GM12878 (cell line): ENCODE results near the gene IQCF2. TPM values are rescaled to one million over a fixed set of nuclear protein-coding genes. Genes with fewer than 3 reads are reported as not detected.

ENCODE experiments used
- ATAC-seq: fragments of 200-7000 bp; cut with Tn5 transposase; 3 replicates; pipeline ENCODE4 v1.9.1; 2020; ENCODE audit warnings: mild to moderate bottlenecking, moderate library complexity
- BruUV-seq: library from RNA; stranded (reverse); fragments of 400-500 nt; replicated peaks from 2 replicates; lab custom pipeline; 2021; lab: Mats Ljungman, UMichigan
- CTCF ChIA-PET: fragments of 300-600 bp; sonication (Branson Sonifier 250); formaldehyde crosslinking; extraction: SDS; loops from one replicate; lab custom pipeline; 2021; ENCODE audit warnings: inconsistent platforms; lab: Yijun Ruan, JAX
- POLR2A ChIA-PET: fragments of 350-600 bp; formaldehyde crosslinking; extraction: SDS; loops from one replicate; lab custom pipeline; 2021; ENCODE audit warnings: inconsistent platforms; lab: Charles Lee
- RAD21 ChIA-PET: fragments of 300-600 bp; sonication (Branson Sonifier 250); formaldehyde crosslinking; loops from one replicate; lab custom pipeline; 2023; ENCODE audit warnings: antibody characterized with exemption; ENCODE audit not compliant: unreplicated experiment; lab: Charles Lee
- SMC1A ChIA-PET: fragments of 300-600 bp; sonication (Branson Sonifier 250); formaldehyde crosslinking; loops from one replicate; lab custom pipeline; 2023; ENCODE audit not compliant: unreplicated experiment, uncharacterized antibody; lab: Charles Lee
- DNase-seq: peaks from one replicate; pipeline ENCODE4 v3.0.0-alpha.2; 2011; ENCODE audit warnings: low read depth, low spot score
- FAIRE-seq: peaks from 3 replicates; lab custom pipeline; 2011; peaks lifted over from hg19 to GRCh38; lab: Jason Lieb, UNC
- H2AFZ ChIP-seq: 2 replicates; pipeline ENCODE4 v1.6.0; 2011; ENCODE audit warnings: low read depth, low read length, control low read depth; ENCODE audit not compliant: control insufficient read depth
- H3K27ac ChIP-seq: 2 replicates; pipeline ENCODE4 v1.5.1; 2011; ENCODE audit warnings: control low read depth; ENCODE audit not compliant: control insufficient read depth, insufficient read depth
- H3K27me3 ChIP-seq, 2 experiments: replicated peaks in 1 of 2; 2 replicates each; pipeline versions ENCODE4 v1.6.0 to v1.6.1; 2011; ENCODE audit warnings: low read length in 1 of 2; ENCODE audit not compliant: control insufficient read depth in 2 of 2, insufficient read depth in 2 of 2
- H3K36me3 ChIP-seq, 2 experiments: 2 replicates each; pipeline ENCODE4 v1.5.1; 2011; ENCODE audit warnings: low read length in 1 of 2; ENCODE audit not compliant: control insufficient read depth in 2 of 2, insufficient read depth in 2 of 2
- H3K4me1 ChIP-seq: 2 replicates; pipeline ENCODE4 v1.6.1; 2011; ENCODE audit warnings: mild to moderate bottlenecking, low read length, moderate library complexity, mixed read lengths; ENCODE audit not compliant: control insufficient read depth, insufficient read depth
- H3K4me2 ChIP-seq: 2 replicates; pipeline ENCODE4 v1.6.0; 2011; ENCODE audit warnings: control low read depth; ENCODE audit not compliant: control insufficient read depth, insufficient read depth
- H3K4me3 ChIP-seq: fragments of 200-600 bp; sonication (generic); 2 replicates; pipeline ENCODE4 v1.5.1; 2016
- H3K79me2 ChIP-seq: 2 replicates; pipeline ENCODE4 v1.6.0; 2011; ENCODE audit warnings: low read length; ENCODE audit not compliant: control insufficient read depth, insufficient read depth
- H3K9ac ChIP-seq: 2 replicates; pipeline ENCODE4 v1.8.0; 2011; ENCODE audit warnings: low read length, control low read depth, mixed read lengths; ENCODE audit not compliant: control insufficient read depth, insufficient read depth
- H3K9me3 ChIP-seq: replicated peaks from 3 replicates; pipeline ENCODE4 v1.5.1; 2011; ENCODE audit warnings: mild to moderate bottlenecking, low read length; ENCODE audit not compliant: control insufficient read depth, insufficient read depth
- H4K20me1 ChIP-seq: 2 replicates; pipeline ENCODE4 v1.6.0; 2011; ENCODE audit not compliant: control insufficient read depth, insufficient read depth
- ATF7 ChIP-seq: fragments of 450-650 bp; IDR thresholded peaks from 2 replicates; pipeline ENCODE4 v1.6.1; 2016; ENCODE audit warnings: low read depth, mild to moderate bottlenecking
- CBFB ChIP-seq: IDR thresholded peaks from 2 replicates; pipeline ENCODE4 v1.6.1; 2016; ENCODE audit warnings: antibody characterized with exemption, low read depth
- CBX3 ChIP-seq: fragments of 200-600 bp; sonication (generic); IDR thresholded peaks from 2 replicates; pipeline ENCODE4 v1.6.1; 2016; ENCODE audit warnings: low read depth, borderline replicate concordance
- HDAC2 ChIP-seq: fragments of 200-600 bp; sonication (generic); IDR thresholded peaks from 2 replicates; pipeline ENCODE4 v1.6.1; 2017
- IRF3 ChIP-seq: fragments of 450-650 bp; IDR thresholded peaks from 2 replicates; pipeline ENCODE4 v1.6.1; 2014; ENCODE audit warnings: mild to moderate bottlenecking
- NFXL1 ChIP-seq: fragments of 450-650 bp; IDR thresholded peaks from 2 replicates; pipeline ENCODE4 v1.6.1; 2017; ENCODE audit warnings: antibody characterized with exemption, mild to moderate bottlenecking, borderline replicate concordance
- RUNX3 ChIP-seq: IDR thresholded peaks from 2 replicates; pipeline ENCODE4 v1.6.1; 2012; ENCODE audit warnings: low read length, inconsistent platforms
- SIN3A ChIP-seq: IDR thresholded peaks from 2 replicates; pipeline ENCODE4 v1.6.1; 2012; ENCODE audit warnings: low read depth, low read length, improper control_type of control experiment
- SP1 ChIP-seq: IDR thresholded peaks from one replicate; pipeline ENCODE4 v1.6.1; 2011; ENCODE audit warnings: low read depth, low read length
- ZNF592 ChIP-seq: fragments of 450-650 bp; IDR thresholded peaks from 2 replicates; pipeline ENCODE4 v1.6.1; 2017; ENCODE audit warnings: mild to moderate bottlenecking, moderate library complexity
- WGBS: methylation state at CpG from one replicate; pipeline ENCODE4 v1.1.6; 2016; ENCODE audit warnings: low lambda C conversion rate; ENCODE audit not compliant: insufficient replicate concordance, insufficient coverage; ENCODE audit errors: missing lambda C conversion rate; 5-methylcytosine and 5-hydroxymethylcytosine counted together
- in situ Hi-C: fragments of 300-500 bp; cut with MboI; formaldehyde crosslinking; loops from 9 replicates; pipeline ENCODE4 v1.14.3; 2018; ENCODE audit warnings: mixed read lengths
- intact Hi-C: fragments of 100-400 bp; cut with micrococcal nuclease; formaldehyde crosslinking; loops from one replicate; pipeline ENCODE4 v1.14.2; 2022; ENCODE audit not compliant: unreplicated experiment
- polyA plus RNA-seq, 11 experiments: library from polyadenylated mRNA; depleted of rRNA in 4 of 11; unstranded in 6 of 11; stranded (reverse) in 5 of 11; fragments of >200 nt; fragmentation: Nextera tagmentation in 4 of 11; fragmentation: Illumina TruSeq in 1 of 11; extraction: Ambion mirVana in 4 of 11; extraction: Trizol in 1 of 11; gene quantifications; 1 replicate in 1 of 11; 2 replicates in 10 of 11; pipeline versions ENCODE4 v1.2.1 to v1.2.3, GENCODE V29; 2011 to 2016; ENCODE audit warnings: inconsistent platforms in 2 of 11, missing spikeins in 2 of 11, low read depth in 1 of 11
- total RNA-seq, 4 experiments: library from RNA; depleted of rRNA in 3 of 4; stranded (reverse); fragments of >200 nt in 3 of 4; fragmentation: Illumina TruSeq in 1 of 4; extraction: Trizol in 1 of 4; gene quantifications; 2 replicates each; pipeline versions ENCODE4 v1.2.1 to v1.2.3, GENCODE V29; 2013 to 2021

IQCF2 gene
- total and polyA plus RNA-seq, 10 of the 15 experiments (the other 5 are each of a cell fraction or from before 2014, with no cell fraction given) = not detected

- Histone ChIP-seq H3K4me3 (no peak overlapping the region), H3K4me1 (no peaks in the 10 kb centered on the region), H3K9ac (no peak overlapping the region), H3K27me3 (no peaks in the 10 kb centered on the region; a peak in 1 of 4 replicates), H3K79me2 (no peaks in the 10 kb centered on the region), H3K27ac (no peak overlapping the region), H2AFZ (no peak overlapping the region), H3K9me3 (no peaks in the 10 kb centered on the region), H3K36me3 (no peaks in the 10 kb centered on the region), H3K4me2 (no peak overlapping the region), H4K20me1 (no peaks in the 10 kb centered on the region)
- BruUV-seq = no TSS peak
- FAIRE-seq (no peak), DNase-seq (no peak), ATAC-seq (no peak)
- in situ Hi-C loops (no loop called here), intact Hi-C loops (no loop called here)
- WGBS = 13% methylated on average over 4 of the region's 4 CpGs
- ChIA-PET POLR2A (no interaction called here), SMC1A (no interaction called here), RAD21 (no interaction called here), CTCF (no interaction called here)
- TF ChIP-seq SIN3A = no peak
- TF ChIP-seq IRF3 = no peak
- TF ChIP-seq ATF7 = no peak
- no peak for TF ChIP-seq HDAC2
- TF ChIP-seq SP1 = no peak
- no peak for TF ChIP-seq CBX3
- TF ChIP-seq CBFB = no peak
- TF ChIP-seq ZNF592 = no peak
- TF ChIP-seq RUNX3 = no peak
- TF ChIP-seq NFXL1 = no peak
Measured at GRCh38 chr3:51894391-51894790, 33.0 kb downstream of the IQCF2 start.
